Measurements from ENCODE around the gene INSRR. TPM values are rescaled to one million over a fixed set of nuclear protein-coding genes. Genes with fewer than 3 reads are reported as not detected.

INSRR gene
- total RNA-seq, 3 donors from 2014 or later = 0.15 to 0.33 TPM; not detected in 1

DNA sequence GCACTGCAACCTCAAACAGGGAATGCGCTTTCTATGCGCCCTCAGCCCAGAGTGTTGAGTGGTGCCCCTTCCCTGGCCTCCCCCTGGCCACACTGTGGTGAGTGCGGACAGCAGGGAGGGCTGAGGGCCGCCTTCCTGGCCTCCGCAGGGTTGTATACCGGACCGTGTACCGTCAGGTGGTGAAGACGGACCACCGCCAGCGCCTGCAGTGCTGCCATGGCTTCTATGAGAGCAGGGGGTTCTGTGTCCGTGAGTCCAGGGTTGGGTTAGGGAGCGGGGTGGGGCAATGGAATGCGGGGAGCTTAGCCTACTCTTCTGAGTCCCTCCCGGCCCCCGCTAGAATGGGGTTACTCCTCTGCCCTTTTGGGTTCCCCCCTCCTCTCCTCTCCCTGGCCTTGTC is 46.3 kb upstream of the INSRR start:
- Histone ChIP-seq H3K27ac (peak overlapping the region in 1 of 2 donors; percentile 48), H3K4me1 (peaks cover 0 to 17% of the 10 kb centered on the region in 2 donors), H3K4me3 (no peak overlapping the region), H3K9me3 (no peaks in the 10 kb centered on the region), H3K27me3 (peaks cover 0 to 14% of the 10 kb centered on the region in 2 donors), H3K36me3 (no peaks in the 10 kb centered on the region)
- DNase-seq (ENCODE audit: low spot score in 2 of 2) = no peak
- intact Hi-C loops (cut with DNase I; ENCODE audit: low total_unique reads) = no loop called here
- no peak for TF ChIP-seq POLR2AphosphoS5 (IDR thresholded peaks at IDR 0.05)
- TF ChIP-seq POLR2A (IDR thresholded peaks at IDR 0.05) = no peak
- TF ChIP-seq, protein P1, sequence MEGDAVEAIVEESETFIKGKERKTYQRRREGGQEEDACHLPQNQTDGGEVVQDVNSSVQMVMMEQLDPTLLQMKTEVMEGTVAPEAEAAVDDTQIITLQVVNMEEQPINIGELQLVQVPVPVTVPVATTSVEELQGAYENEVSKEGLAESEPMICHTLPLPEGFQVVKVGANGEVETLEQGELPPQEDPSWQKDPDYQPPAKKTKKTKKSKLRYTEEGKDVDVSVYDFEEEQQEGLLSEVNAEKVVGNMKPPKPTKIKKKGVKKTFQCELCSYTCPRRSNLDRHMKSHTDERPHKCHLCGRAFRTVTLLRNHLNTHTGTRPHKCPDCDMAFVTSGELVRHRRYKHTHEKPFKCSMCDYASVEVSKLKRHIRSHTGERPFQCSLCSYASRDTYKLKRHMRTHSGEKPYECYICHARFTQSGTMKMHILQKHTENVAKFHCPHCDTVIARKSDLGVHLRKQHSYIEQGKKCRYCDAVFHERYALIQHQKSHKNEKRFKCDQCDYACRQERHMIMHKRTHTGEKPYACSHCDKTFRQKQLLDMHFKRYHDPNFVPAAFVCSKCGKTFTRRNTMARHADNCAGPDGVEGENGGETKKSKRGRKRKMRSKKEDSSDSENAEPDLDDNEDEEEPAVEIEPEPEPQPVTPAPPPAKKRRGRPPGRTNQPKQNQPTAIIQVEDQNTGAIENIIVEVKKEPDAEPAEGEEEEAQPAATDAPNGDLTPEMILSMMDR (IDR thresholded peaks at IDR 0.05) = no peak

DNA sequence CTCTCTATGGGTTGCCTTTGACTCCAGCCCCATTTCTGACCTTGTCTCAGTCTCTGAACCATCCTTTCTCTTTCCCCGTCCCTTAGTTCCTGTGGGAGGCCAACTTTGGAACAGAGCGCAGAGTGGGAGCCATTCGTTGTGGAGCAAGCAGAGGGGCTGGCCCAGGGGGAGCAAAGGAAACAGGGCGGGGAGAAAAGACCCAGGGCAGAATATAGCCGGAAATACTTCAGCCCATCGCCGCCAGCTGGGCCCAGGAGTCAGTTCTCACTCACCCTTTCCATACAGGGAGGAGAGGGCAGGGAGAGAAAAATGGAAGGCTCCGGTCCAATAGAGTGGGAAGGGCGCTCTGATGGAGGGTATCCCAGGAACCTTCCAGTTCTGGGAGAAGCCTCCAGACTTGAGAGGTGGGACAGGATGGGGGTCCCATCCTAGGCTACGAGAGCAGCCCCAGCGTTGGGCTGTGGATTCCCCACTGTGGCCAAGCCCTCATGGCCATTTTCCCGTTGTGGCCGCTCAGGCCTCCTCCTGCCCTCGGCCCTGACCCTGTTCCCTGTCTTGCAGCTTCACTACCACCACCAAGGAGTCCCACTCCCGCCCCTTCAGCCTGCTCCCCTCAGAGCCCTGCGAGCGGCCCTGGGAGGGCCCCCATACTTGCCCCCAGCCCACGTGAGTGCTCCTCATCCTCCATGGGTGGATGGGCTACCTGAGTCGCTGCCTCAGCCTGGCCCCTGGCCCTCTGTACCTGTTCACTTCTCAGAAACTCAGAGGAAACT is 45.5 kb upstream of the INSRR start:
- peaks cover 0 to 17% of the 10 kb centered on the region in 2 donors for H3K4me1 ChIP-seq
- H3K9me3 ChIP-seq = no peaks in the 10 kb centered on the region
- H3K36me3 ChIP-seq = no peaks in the 10 kb centered on the region
- peaks cover 0 to 10% of the 10 kb centered on the region in 2 donors for H3K27me3 ChIP-seq
- DNase-seq (ENCODE audit: low spot score in 2 of 2) = no peak
- peak overlapping the region in 1 of 2 donors; percentile 74 for H3K27ac ChIP-seq
- intact Hi-C loops (cut with DNase I; ENCODE audit: low total_unique reads) = no loop called here
- no peak for TF ChIP-seq POLR2AphosphoS5 (IDR thresholded peaks at IDR 0.05)
- TF ChIP-seq POLR2A (IDR thresholded peaks at IDR 0.05) = no peak
- TF ChIP-seq, protein P1 (IDR thresholded peaks at IDR 0.05) = no peak
- H3K4me3 ChIP-seq = peak overlapping the region in 1 of 3 donors; percentile 15

DNA sequence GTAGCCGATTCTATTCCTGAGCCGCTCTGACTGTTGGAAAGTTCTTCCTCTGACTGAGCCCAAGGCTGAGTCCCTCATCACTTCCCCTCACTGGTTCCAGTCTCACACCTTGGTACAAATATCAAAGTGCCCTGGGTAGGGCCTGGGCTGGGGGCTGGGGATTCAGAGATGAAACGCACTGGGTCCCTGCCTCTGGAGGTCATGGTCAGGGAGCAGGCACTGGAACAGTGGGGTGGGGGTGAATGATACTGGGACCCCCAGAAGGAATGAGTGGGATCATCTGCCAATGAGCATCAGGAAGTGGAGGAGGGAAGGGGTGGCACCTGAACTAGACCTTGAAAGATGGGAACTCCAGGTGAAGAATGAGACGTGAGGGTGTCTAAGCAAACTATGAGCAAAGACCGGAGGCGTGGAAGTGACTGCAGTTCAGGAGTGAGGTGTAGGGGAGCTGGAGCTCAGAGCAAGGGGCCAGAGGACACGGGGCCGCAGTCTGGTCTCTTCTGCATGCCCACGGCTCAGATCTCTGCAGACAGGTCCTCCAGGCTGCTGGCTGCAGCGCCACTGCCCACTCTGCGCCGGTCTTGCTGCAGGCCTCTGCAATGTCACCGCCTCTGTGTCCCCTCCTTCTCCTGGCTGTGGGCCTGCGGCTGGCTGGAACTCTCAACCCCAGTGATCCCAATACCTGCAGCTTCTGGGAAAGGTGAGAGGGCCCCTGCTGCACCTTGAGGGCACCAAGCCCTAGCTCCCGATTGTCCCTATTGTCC is 44.6 kb upstream of the INSRR start:
- H3K9me3 ChIP-seq = no peaks in the 10 kb centered on the region
- peaks cover 0 to 17% of the 10 kb centered on the region in 2 donors for H3K4me1 ChIP-seq
- DNase-seq (ENCODE audit: low spot score in 2 of 2) = no peak
- intact Hi-C loops (cut with DNase I; ENCODE audit: low total_unique reads) = no loop called here
- H3K36me3 ChIP-seq = no peaks in the 10 kb centered on the region
- peaks cover 0 to 5% of the 10 kb centered on the region in 2 donors for H3K27me3 ChIP-seq
- TF ChIP-seq POLR2AphosphoS5 (IDR thresholded peaks at IDR 0.05) (no peak), POLR2A (IDR thresholded peaks at IDR 0.05) (no peak)
- H3K27ac ChIP-seq = peak overlapping the region in 1 of 2 donors; percentile 97
- peak overlapping the region in 1 of 3 donors; percentile 15 for H3K4me3 ChIP-seq

DNA sequence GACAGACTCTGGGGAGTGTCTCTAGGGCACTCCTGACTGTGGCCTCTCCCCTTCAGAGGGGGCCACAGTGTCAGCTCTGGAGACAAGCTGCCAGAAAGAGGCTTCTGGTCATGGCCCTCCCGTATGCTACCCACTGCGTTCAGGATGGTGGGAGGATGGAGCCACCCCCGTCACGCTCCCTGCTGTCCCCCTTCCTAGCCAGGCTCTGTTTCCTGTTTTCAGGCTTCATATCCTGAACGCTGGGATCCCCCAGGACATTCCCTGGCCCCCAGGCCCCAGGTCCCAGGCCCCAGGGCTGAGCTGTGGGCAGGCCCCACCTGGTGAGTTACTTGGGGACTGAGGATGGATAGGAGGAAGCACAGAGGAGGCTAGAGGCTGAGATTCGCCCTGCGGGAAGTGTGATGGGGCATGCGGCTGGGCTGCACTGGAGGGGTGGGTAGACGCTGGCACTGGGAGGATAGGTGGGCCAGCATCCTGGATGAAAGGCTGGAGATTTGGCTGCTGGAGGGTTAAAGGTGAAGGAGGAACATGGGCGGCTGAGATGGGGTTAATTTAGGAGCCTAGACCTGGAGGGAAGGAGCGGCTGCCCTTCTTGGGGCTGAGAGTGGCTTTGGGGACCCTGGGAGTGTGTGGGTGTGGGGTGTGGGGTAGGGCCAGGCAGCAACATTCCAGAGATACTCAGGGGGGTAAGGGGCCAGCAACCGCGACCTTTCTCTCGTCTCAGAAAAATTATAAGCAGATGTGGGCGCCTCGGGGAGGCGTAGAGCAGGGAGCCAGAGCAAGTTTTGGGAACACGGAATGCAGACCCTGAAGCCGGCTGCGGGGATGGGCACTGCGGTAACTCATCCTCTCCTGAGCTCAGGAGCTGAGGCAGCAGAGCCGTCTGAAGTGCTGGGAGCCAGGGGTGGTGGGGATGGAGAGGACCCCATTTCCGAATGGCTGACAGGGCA is 43.3 kb upstream of the INSRR start:
- no peaks in the 10 kb centered on the region for H3K9me3 ChIP-seq
- H3K36me3 ChIP-seq = no peaks in the 10 kb centered on the region
- H3K27ac ChIP-seq = peak overlapping the region; percentile 33 to 97
- no peaks in the 10 kb centered on the region for H3K27me3 ChIP-seq
- TF ChIP-seq POLR2A (IDR thresholded peaks at IDR 0.05) = no peak
- TF ChIP-seq POLR2AphosphoS5 (IDR thresholded peaks at IDR 0.05) = no peak
- TF ChIP-seq, protein P1 (IDR thresholded peaks at IDR 0.05) = no peak
- peak overlapping the region in 1 of 3 donors; percentile 1 for H3K4me3 ChIP-seq
- intact Hi-C loops (cut with DNase I; ENCODE audit: low total_unique reads) = no loop called here
- DNase-seq (ENCODE audit: low spot score in 2 of 2) = no peak
- H3K4me1 ChIP-seq = peaks cover 0 to 17% of the 10 kb centered on the region in 2 donors

DNA sequence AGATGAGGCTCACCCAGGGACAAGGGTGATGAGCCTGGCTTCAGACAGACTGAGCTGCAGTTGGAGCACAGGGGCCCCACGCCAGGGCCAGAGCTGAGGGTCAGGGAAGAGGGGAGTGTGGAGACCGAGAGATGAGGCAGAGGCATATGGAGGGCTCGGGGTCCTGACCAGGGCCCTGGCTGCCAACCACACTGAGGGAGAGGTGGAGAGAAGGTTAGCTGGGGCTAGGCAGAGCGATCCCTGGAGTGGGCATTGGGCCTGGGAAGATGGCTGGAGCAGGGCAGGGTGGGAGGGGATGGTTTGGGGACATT is 42.6 kb upstream of the INSRR start:
- Histone ChIP-seq H3K9me3 (no peaks in the 10 kb centered on the region), H3K4me3 (peak overlapping the region in 1 of 3 donors; percentile 1), H3K36me3 (no peaks in the 10 kb centered on the region), H3K27me3 (no peaks in the 10 kb centered on the region), H3K27ac (peak overlapping the region; percentile 33 to 97), H3K4me1 (peaks cover 0 to 17% of the 10 kb centered on the region in 2 donors)
- no peak for TF ChIP-seq POLR2AphosphoS5 (IDR thresholded peaks at IDR 0.05)
- TF ChIP-seq, protein P1 (IDR thresholded peaks at IDR 0.05) = no peak
- TF ChIP-seq POLR2A (IDR thresholded peaks at IDR 0.05) = no peak
- intact Hi-C loops (cut with DNase I; ENCODE audit: low total_unique reads) = no loop called here
- DNase-seq (ENCODE audit: low spot score in 2 of 2) = no peak
